GM12873 (cell line): ENCODE measurements around the gene CCBE1.

Experiments used
- TF ChIP-seq, protein P1 (sequence below): IDR thresholded peaks from 2 replicates; pipeline ENCODE4 v1.5.1; 2012; ENCODE audit warnings: low read depth, mild to moderate bottlenecking, moderate library complexity, low read length, control low read depth; ENCODE audit not compliant: insufficient read depth; ENCODE audit errors: missing control alignments

CCBE1 gene

DNA sequence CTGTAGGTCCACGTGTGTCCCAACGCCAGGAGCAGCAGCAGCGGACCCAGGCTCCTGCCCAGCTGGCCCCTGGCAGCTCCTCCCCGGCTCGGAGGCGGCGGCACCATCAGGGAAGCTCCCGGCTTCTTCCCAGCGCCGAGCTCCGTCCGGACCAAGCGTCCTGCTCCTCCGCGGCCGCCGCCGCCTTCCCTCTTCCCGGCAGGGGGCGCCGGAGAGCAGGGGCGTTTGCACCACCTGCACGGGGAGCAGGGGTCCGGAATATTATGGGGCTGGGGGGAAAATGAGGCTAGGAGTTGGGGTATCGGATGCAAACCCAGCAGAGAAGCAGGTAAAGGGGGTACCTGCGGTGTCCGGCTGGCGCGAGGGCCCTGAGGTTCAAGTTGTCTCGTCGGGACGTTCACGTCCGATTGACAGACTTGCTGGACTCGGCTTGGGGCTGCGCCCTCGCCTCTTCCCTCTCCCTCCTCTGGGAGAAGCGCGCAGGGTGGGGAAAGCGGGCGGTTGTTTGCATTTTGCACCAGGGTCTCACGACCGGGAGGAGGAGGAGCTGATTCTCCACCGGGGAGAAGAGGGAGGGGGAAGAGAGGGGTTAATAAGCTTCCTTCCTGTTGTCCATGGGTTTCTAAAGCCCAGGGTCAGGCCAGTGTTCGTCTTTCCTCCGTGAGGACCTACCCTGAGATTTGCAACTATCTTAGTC, at the start of gene CCBE1:
TSS of gene CCBE1 (minus strand) at position 188 of the 697 bp plus-strand sequence.
- TF ChIP-seq, protein P1, sequence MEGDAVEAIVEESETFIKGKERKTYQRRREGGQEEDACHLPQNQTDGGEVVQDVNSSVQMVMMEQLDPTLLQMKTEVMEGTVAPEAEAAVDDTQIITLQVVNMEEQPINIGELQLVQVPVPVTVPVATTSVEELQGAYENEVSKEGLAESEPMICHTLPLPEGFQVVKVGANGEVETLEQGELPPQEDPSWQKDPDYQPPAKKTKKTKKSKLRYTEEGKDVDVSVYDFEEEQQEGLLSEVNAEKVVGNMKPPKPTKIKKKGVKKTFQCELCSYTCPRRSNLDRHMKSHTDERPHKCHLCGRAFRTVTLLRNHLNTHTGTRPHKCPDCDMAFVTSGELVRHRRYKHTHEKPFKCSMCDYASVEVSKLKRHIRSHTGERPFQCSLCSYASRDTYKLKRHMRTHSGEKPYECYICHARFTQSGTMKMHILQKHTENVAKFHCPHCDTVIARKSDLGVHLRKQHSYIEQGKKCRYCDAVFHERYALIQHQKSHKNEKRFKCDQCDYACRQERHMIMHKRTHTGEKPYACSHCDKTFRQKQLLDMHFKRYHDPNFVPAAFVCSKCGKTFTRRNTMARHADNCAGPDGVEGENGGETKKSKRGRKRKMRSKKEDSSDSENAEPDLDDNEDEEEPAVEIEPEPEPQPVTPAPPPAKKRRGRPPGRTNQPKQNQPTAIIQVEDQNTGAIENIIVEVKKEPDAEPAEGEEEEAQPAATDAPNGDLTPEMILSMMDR = peak; percentile 77

DNA sequence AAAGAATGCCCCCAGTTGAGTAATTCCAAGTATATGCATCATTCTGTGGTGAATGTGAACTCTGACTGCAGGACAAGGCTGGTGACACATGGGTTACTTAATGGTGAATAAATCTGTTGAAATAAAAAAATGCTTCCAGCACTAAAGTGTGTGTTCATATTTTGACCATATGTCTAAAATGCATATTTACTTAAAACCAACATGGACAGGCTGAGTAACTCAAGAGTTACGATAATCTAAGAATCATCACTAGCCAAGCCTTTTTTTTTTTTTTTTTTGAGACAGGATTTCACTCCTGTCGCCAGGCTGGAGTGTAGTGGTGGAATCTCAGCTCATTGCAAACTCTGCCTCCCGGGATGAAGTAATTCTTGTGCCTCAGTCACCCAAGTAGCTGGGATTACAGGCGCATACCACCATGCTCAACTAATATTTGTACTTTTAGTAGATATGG, 47.1 kb upstream of the CCBE1 start:
- TF ChIP-seq, protein P1 = no peak

DNA sequence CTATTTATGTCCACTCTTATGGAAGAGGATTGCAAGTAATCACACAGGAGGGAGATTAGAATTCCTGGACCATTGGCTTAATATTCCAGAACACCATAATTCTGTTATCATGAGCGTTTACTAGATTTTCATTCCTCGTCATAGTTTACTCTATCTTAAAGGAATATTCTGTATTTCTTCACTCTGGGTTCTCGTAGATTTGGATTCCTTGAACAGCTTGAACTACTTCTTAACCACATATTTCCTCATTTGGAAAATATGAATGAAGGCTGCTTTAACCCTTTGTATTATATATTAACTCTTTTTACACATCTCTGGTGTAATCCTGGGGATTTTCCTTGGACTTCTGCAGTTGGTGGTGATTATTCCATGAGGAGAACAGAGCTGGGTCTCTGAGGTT, 46.3 kb upstream of the CCBE1 start:
- TF ChIP-seq, protein P1 = no peak

DNA sequence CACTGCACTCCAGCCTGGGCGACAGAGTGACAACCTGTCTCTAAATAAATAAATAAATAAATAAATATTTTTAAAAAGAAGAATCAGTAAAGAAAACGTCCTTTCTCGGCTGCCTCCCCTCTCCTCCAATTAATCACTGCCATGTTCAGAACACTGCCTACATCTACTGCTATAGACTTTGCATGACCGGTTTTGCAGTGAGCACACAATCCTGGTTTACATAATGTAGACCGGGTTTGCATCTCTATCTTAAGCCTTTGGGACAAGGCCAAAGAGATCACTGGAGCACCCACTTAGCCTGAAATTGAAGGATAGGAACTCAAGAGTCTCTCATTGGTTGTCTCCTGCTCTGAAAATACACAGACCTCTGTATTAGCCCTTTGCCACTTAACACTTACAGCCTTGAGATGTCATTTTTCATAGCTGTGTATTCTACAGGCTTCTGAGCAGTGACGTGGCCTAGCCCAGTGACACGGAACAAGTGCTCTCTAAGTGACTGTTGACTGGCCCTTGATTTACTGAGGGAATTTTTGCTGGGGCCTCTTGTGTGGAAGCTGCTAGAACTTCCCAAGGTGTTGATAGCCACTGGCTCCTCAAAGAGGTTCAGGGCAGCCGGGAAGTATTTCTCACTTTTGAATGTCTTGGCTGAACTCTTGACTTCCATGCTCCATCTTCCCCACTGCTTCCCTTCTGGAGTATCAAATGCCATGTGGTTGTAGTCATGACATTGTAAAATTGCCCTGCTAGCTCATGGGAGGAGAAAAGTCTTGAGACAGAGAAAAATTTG, 45.3 kb upstream of the CCBE1 start:
- TF ChIP-seq, protein P1 = no peak

DNA sequence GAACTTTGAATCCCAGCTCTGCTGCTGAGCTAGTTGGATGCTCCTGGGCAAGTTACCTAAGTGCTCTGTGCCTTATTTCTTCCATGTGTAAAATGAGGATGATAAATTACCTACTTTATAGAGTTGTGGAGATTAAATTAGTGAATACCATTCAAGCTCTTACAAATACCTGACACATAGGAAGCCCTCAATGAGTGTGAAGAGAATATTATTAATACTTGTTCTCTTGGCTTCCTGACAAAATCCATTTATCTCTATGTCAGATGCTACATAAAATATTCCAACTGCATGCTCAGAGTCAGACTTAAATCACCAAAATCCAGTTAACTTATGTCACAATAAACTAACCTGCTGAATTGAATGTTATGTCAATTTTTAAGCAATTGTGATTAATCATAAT, 42.9 kb upstream of the CCBE1 start:
- TF ChIP-seq, protein P1 = no peak

DNA sequence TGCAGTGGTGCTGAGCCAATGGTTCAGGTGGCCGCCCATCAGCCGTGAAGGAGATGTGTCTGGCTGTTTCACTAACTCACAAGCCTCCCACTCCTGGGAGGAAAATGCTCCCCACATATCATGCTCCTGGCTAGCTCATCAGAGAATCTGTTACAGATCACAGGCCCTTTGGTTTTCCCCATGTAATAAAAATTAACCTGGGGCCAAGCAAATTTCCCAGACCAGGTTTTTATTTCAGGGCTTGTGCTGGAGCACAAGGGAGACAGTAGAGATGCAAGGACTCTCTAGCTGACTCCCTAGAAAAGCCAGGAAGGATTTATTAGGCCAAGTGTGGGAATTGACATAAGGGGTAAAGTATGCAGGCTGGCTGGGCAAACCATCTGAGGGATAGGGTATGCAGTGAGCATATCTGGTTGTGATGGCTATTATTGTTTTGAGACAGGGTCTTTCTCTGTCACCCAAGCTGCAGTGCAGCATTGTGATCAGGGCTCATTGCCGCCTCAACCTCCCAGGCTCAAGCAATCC, 40.6 kb upstream of the CCBE1 start:
- TF ChIP-seq, protein P1 = no peak

DNA sequence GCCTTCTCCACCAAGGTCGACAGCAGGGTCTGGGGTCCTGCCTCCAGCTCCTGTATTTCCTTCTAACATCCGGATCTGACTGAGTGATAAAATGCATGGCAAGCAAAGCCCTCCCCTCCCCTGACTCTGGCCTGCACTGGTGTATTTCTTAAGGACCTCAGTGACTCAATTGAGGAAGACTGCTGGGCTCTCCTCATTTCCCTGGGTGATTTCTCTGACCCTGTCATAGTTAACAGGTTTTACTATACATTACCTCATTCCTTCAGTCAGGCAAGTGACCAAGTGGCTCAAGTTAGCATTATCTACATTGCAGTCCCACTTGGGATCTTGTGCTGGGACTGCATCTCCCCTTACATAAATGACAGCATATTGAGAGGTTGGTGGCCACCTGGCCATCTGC, 38.8 kb upstream of the CCBE1 start:
- TF ChIP-seq, protein P1 = no peak
